A549 (cell line): ENCODE data around the gene ARGFX.

Source experiments
- CEBPB ChIP-seq, 2 experiments: fragments of >200 bp in 1 of 2; sonication (Bioruptor Twin) in 1 of 2; formaldehyde crosslinking in 1 of 2; IDR thresholded peaks; 2 replicates each; pipeline ENCODE4 v1.6.1; 2012 to 2016
- CTCF ChIP-seq: fragments of >200 bp; sonication (Bioruptor Twin); formaldehyde crosslinking; IDR thresholded peaks from 3 replicates; pipeline ENCODE4 v1.5.1; 2016
- ELK1 ChIP-seq: fragments of 150-350 bp; IDR thresholded peaks from 2 replicates; pipeline ENCODE4 v1.6.1; 2014; ENCODE audit warnings: low read depth, mild to moderate bottlenecking, low read length
- EP300 ChIP-seq, 2 experiments: fragments of >200 bp; sonication (Bioruptor Twin); formaldehyde crosslinking; IDR thresholded peaks; 2 replicates in 1 of 2; 3 replicates in 1 of 2; pipeline ENCODE4 v1.6.1; 2016 to 2017
- ESRRA ChIP-seq: fragments of 150-350 bp; IDR thresholded peaks from 2 replicates; pipeline ENCODE4 v1.6.1; 2014; ENCODE audit warnings: mild to moderate bottlenecking, low read length, borderline replicate concordance
- MYC ChIP-seq: IDR thresholded peaks from 2 replicates; pipeline ENCODE4 v1.6.1; 2012; ENCODE audit warnings: mild to moderate bottlenecking, inconsistent platforms, low read length, improper control_type of control experiment, borderline replicate concordance
- NPAS2 ChIP-seq: fragments of 250-450 bp; sonication (Bioruptor Pico); IDR thresholded peaks from 2 replicates; pipeline ENCODE4 v1.8.0; 2022; ENCODE audit warnings: mild to moderate bottlenecking, moderate library complexity, borderline replicate concordance
- NR3C1 ChIP-seq: fragments of >200 bp; sonication (Bioruptor Twin); formaldehyde crosslinking; IDR thresholded peaks from 3 replicates; pipeline ENCODE4 v1.6.1; 2017
- POLR2A ChIP-seq: IDR thresholded peaks from 2 replicates; pipeline ENCODE4 v1.6.1; 2012; ENCODE audit warnings: mild to moderate bottlenecking, low read length
- RAD21 ChIP-seq, 2 experiments: fragments of >200 bp in 1 of 2; sonication (Bioruptor Twin) in 1 of 2; formaldehyde crosslinking in 1 of 2; IDR thresholded peaks in 1 of 2; conservative IDR thresholded peaks in 1 of 2; 2 replicates in 1 of 2; 3 replicates in 1 of 2; pipeline ENCODE4 v1.6.1; 2012 to 2018; ENCODE audit warnings: inconsistent platforms in 1 of 2
- REST ChIP-seq: fragments of 200-600 bp; sonication (generic); IDR thresholded peaks from 2 replicates; pipeline ENCODE4 v1.6.1; 2016; ENCODE audit warnings: antibody characterized with exemption, mild to moderate bottlenecking, moderate library complexity
- TP53 ChIP-seq: fragments of 250-450 bp; sonication (Bioruptor Pico); IDR thresholded peaks from 2 replicates; pipeline ENCODE4 v1.5.0; 2021; ENCODE audit warnings: mild to moderate bottlenecking, moderate library complexity
- USF2 ChIP-seq: fragments of 450-650 bp; IDR thresholded peaks from 2 replicates; pipeline ENCODE4 v1.6.1; 2014; ENCODE audit warnings: antibody characterized with exemption
- ZC3H11A ChIP-seq: fragments of 450-650 bp; IDR thresholded peaks from 2 replicates; pipeline ENCODE4 v1.6.1; 2014; ENCODE audit warnings: antibody characterized with exemption, mild to moderate bottlenecking

GRCh38 chr3:121531269-121531668, 36.5 kb upstream of the ARGFX start:
- no peak for TF ChIP-seq CTCF
- TF ChIP-seq POLR2A, result no peak
- no peak for TF ChIP-seq MYC
- no peak for TF ChIP-seq NPAS2
- TF ChIP-seq REST, result no peak
- no peak for TF ChIP-seq RAD21 (conservative IDR thresholded peaks at IDR 0.05 in 1 of 2, IDR thresholded peaks at IDR 0.05 in 1 of 2)
- no peak for TF ChIP-seq TP53 (CRISPR knock-in tag)
- no peak for TF ChIP-seq ZC3H11A
- no peak for TF ChIP-seq EP300 (IDR thresholded peaks at IDR 0.05)
- no peak for TF ChIP-seq ESRRA
- TF ChIP-seq NR3C1, result no peak
- TF ChIP-seq ELK1, result no peak
- no peak for TF ChIP-seq USF2
- no peak for TF ChIP-seq CEBPB (IDR thresholded peaks at IDR 0.05)
